Measurements from ENCODE around the gene FGF18. TPM values are rescaled to one million over a fixed set of nuclear protein-coding genes. Genes with fewer than 3 reads are reported as not detected.

The FGF18 gene
- total and polyA plus RNA-seq, 9 of the 15 experiments (the other 6 are each of a cell fraction or from before 2014, with no cell fraction given) = 0.05 to 0.18 (median 0.11) TPM; not detected in 6

DNA sequence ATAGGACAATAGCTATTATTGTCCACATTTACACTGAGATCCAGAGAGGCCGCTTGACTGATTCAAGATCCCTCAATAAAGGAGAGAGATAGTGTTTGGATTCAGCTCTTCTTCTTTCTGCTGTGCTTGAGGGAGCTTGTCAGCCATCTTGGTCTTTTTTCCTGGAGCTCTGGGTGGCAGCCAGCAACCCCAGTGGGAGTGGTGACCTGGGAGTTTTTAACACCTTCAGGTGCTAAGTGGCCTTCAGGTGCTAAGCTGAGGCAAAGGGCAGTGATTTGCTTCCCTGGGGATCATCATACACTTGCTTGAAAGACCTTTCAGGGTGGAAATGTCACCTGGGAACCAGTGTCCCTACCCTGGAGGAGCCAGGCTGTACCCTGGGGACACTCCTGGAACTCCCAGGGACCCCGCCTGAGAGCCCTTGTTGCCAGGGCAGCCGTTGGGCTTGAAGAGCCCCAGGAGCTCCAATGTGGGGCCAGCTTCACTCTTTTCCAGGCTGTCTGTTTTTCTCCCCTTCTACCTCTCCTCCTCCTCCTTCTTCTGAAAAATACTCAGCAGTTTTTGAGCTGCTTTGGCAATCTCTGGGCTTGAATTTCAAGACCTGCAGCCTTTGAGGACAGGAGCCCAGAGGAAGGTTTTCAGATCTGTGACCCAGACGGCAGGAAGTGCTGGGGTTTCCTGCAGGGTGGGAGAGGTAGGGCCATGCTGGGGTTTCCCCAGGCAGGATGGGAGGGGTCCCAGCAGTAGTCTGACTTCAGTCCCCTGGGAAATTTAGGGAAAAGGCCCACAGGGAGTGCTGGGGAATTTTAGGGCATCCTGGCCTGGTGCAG is 59.7 kb downstream of the FGF18 start:
- intact Hi-C loops (cut with micrococcal nuclease) = no loop called here
- ChIA-PET POLR2A (interaction anchor here (0.7 kb wide), 2 partner anchors 15 to 671 kb away, joined by 3 to 4 read pairs; no protein-coding TSS in a partner anchor), CTCF (ENCODE audit: low intra/inter-chr PET ratio) (no interaction called here)
- Histone ChIP-seq H3K9me1 (ENCODE audit: control insufficient read depth, insufficient read depth, low read length) (no peaks in the 10 kb centered on the region), H3K4me3 (no peak overlapping the region), H3K9ac (ENCODE audit: insufficient read depth in 1 of 2, low read depth in 2 of 2, low read length in 2 of 2) (no peak overlapping the region), H3K4me2 (ENCODE audit: insufficient read depth, low read length) (no peak overlapping the region), H3K4me1 (replicated peaks in 1 of 2; ENCODE audit: control insufficient read depth in 2 of 2, insufficient read depth in 2 of 2, low read length in 2 of 2) (peaks cover 5% of the 10 kb centered on the region in 2 experiments; a peak in 4 of 5 replicates), H3K9me3 (replicated peaks; ENCODE audit: control insufficient read depth, insufficient read depth, low read depth, low read length) (no peaks in the 10 kb centered on the region), H3K79me2 (ENCODE audit: control insufficient read depth, insufficient read depth, low read length) (no peaks in the 10 kb centered on the region), H3K36me3 (ENCODE audit: control insufficient read depth, insufficient read depth, low read length) (no peaks in the 10 kb centered on the region), H3K27me3 (ENCODE audit: control insufficient read depth in 2 of 2, insufficient read depth in 2 of 2, low read length in 2 of 2) (peaks cover 5 to 34% of the 10 kb centered on the region in 2 experiments; a peak in 3 of 5 replicates), H2AFZ (ENCODE audit: low read depth, low read length) (no peak overlapping the region), H4K20me1 (replicated peaks; ENCODE audit: control insufficient read depth, insufficient read depth, low read length) (peaks cover 2% of the 10 kb centered on the region; the same call in 1 of the 2 replicates), H3K27ac (ENCODE audit: extremely low read depth, low read depth, low read length) (no peak overlapping the region)
- TF ChIP-seq TGIF2 (CRISPR knock-in tag; IDR thresholded peaks at IDR 0.05) (no peak), OTX1 (CRISPR knock-in tag; IDR thresholded peaks at IDR 0.05) (no peak), SMARCA4 (IDR thresholded peaks at IDR 0.05) (no peak), CAMTA2 (CRISPR knock-in tag; conservative IDR thresholded peaks at IDR 0.05) (no peak), ZBTB7A (IDR thresholded peaks at IDR 0.05; ENCODE audit: borderline replicate concordance, control insufficient read depth, low read depth, low read length) (no peak), ZNF707 (CRISPR knock-in tag; conservative IDR thresholded peaks at IDR 0.05) (no peak)
- TF ChIP-seq, protein P1, sequence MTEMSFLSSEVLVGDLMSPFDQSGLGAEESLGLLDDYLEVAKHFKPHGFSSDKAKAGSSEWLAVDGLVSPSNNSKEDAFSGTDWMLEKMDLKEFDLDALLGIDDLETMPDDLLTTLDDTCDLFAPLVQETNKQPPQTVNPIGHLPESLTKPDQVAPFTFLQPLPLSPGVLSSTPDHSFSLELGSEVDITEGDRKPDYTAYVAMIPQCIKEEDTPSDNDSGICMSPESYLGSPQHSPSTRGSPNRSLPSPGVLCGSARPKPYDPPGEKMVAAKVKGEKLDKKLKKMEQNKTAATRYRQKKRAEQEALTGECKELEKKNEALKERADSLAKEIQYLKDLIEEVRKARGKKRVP (CRISPR knock-in tag; IDR thresholded peaks at IDR 0.05) = no peak
- ATAC-seq = no peak
- no TSS peak for BruUV-seq (replicated peaks)
- in situ Hi-C loops (cut with MboI) = no loop called here
- FAIRE-seq = no peak
- 6% methylated on average over 4 of the region's 4 CpGs for WGBS (ENCODE audit: insufficient coverage, low coverage, missing lambda C conversion rate)
- DNase-seq (ENCODE audit: extremely low read depth in 1 of 4, low spot score in 3 of 4) = no peak
